Activated CD4-positive, CD25-positive, alpha-beta regulatory T cell treated with anti-CD3 and anti-CD28 coated beads, Interleukin-2, amount 50 U/mL, for 16 hours (primary cell): ENCODE data around the gene GLCCI1.
"Not testable (repeated sequence)": the region's sequence is repeated elsewhere in the genome, so short reads cannot be mapped to it uniquely, and the experiment has no call there.

Experiments used
- DNase-seq: peaks from one replicate; pipeline ENCODE4 v3.0.0-alpha.2; 2020; ENCODE audit warnings: low read depth, low spot score

Gene GLCCI1

GRCh38 chr7:7989616-7990440 is 21.2 kb downstream of the GLCCI1 start:
- no peak for DNase-seq

GRCh38 chr7:7990441-7990761 is 21.8 kb downstream of the GLCCI1 start:
- DNase-seq, result no peak

GRCh38 chr7:7992506-7992905 is 23.9 kb downstream of the GLCCI1 start:
- DNase-seq, result no peak

GRCh38 chr7:7995348-7995747 is 26.8 kb downstream of the GLCCI1 start:
- not testable (repeated sequence) for DNase-seq

GRCh38 chr7:7996568-7996967 is 28.0 kb downstream of the GLCCI1 start:
- DNase-seq, result no peak

- no peak for DNase-seq
These were observed 31.8 kb downstream of the GLCCI1 start for GRCh38 chr7:8000315-8000941.

GRCh38 chr7:8003077-8003476 is 34.5 kb downstream of the GLCCI1 start:
- DNase-seq, result no peak

GRCh38 chr7:8005279-8005678 is 36.7 kb downstream of the GLCCI1 start:
- DNase-seq, result no peak

- no peak for DNase-seq
These were observed 45.8 kb downstream of the GLCCI1 start for GRCh38 chr7:8014399-8014798.

GRCh38 chr7:8015100-8015745 is 46.6 kb downstream of the GLCCI1 start:
- DNase-seq, result no peak

GRCh38 chr7:8015746-8016120 is 47.1 kb downstream of the GLCCI1 start:
- no peak for DNase-seq

- no peak for DNase-seq
These were observed 48.8 kb downstream of the GLCCI1 start for GRCh38 chr7:8017423-8017822.

GRCh38 chr7:8018961-8019360 is 50.4 kb downstream of the GLCCI1 start:
- DNase-seq, result no peak

GRCh38 chr7:8022628-8023027 is 54.0 kb downstream of the GLCCI1 start:
- DNase-seq, result no peak

- DNase-seq, result no peak
These were observed 66.6 kb downstream of the GLCCI1 start for GRCh38 chr7:8035192-8035591.

- no peak for DNase-seq
These were observed 67.3 kb downstream of the GLCCI1 start for GRCh38 chr7:8035647-8036518.

GRCh38 chr7:8037151-8037550 is 68.6 kb downstream of the GLCCI1 start:
- no peak for DNase-seq

GRCh38 chr7:8040768-8041369 is 72.3 kb downstream of the GLCCI1 start:
- DNase-seq, result no peak

- DNase-seq, result no peak
These were observed 74.4 kb downstream of the GLCCI1 start for GRCh38 chr7:8042796-8043535.

- DNase-seq, result no peak
These were observed 76.3 kb downstream of the GLCCI1 start for GRCh38 chr7:8044761-8045430.
